ENCODE measurements around the gene FGF4.

The FGF4 gene

DNA sequence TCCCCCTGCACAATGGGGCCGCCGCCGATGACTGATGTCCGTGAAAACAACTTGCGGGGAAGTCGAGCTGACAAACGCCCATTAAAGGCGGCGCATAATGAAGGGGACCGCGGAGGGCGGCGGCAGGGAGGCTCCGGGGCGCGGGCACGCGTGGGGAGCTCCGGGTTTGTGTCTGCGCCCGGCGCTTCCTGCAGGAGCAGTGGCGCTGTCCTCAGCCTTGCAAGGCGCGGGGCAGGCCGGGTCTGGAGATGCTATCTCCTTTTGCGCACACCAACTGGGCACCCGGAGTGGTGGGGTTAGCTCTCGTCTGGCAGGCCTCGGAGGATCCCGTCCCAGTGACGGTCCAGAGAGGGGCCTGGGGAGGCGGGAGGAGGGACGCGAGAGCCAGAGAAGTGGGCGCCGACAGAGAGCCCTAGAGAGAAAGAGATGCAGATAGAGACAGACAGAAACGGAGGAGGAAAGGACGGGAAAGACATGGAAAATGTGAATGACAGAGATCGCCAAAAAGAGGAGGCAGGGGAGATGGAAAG lies 44.5 kb upstream of the FGF4 start:
- peak; percentile 44 for DNase-seq
- Mint-ChIP-seq H3K27ac (no peak overlapping the region), H3K9me3 (no peaks in the 10 kb centered on the region), H3K4me1 (peaks cover 24% of the 10 kb centered on the region), H3K36me3 (ENCODE audit: low read depth) (no peaks in the 10 kb centered on the region), H3K4me3 (peak overlapping the region; percentile 62), H3K27me3 (ENCODE audit: low read depth, poor library complexity) (peaks cover 66% of the 10 kb centered on the region)
- TF ChIP-seq, protein P1, sequence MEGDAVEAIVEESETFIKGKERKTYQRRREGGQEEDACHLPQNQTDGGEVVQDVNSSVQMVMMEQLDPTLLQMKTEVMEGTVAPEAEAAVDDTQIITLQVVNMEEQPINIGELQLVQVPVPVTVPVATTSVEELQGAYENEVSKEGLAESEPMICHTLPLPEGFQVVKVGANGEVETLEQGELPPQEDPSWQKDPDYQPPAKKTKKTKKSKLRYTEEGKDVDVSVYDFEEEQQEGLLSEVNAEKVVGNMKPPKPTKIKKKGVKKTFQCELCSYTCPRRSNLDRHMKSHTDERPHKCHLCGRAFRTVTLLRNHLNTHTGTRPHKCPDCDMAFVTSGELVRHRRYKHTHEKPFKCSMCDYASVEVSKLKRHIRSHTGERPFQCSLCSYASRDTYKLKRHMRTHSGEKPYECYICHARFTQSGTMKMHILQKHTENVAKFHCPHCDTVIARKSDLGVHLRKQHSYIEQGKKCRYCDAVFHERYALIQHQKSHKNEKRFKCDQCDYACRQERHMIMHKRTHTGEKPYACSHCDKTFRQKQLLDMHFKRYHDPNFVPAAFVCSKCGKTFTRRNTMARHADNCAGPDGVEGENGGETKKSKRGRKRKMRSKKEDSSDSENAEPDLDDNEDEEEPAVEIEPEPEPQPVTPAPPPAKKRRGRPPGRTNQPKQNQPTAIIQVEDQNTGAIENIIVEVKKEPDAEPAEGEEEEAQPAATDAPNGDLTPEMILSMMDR (IDR thresholded peaks at IDR 0.05), result no peak

DNA sequence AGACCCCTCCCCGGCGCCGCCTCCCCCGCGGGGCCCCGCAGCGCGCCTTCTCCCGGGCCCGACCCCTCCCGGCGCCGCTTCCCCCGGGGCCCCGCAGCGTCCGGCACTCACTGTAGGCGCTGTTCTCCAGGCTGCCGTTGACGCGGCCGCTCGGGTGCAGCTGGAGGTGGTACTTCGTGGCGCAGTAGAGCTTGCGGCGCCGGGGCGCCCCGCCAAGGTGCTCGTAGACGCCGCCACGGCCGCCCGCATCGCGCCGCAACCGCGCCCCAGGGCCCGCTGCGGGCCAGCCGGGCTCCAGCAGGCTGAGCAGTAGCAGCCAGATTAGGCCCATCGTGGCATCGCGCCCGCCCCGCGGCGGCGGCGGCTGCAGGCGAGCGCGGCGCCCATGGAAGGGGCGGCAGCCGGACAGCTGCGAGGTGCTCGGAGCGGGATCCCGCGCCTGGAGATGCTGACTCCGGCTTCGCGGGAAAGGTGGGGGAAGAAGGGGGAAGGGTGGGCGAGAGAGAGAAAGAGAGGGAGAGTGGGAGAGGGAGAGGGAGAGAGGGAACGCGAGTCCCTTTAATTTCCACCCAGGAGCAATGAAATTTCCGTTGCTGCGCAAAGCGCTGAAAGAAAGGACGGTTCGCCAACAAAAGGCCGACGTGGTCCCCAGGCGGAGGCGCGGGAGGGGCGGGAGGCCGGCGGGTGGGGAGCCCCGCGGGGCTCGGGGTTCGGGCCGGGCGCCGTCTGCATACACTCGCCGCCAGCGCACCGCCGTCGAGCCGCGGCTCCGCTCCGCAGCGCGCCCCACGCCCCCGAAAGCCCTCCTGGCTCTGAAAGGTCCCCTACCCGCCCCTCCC lies 43.7 kb upstream of the FGF4 start, which contains the start of gene FGF3:
TSS of gene FGF3 (minus strand) at position 814 of the 839 bp plus-strand sequence. CDS start at position 331, 483 bp downstream.
- Mint-ChIP-seq H3K4me3 (peak within 1 kb of the TSS; percentile 62), H3K27ac (no peak within 1 kb of the TSS), H3K36me3 (ENCODE audit: low read depth) (peaks cover 5% of the 10 kb centered on the region), H3K27me3 (ENCODE audit: low read depth, poor library complexity) (peaks cover 72% of the 10 kb centered on the region), H3K4me1 (peaks cover 19% of the 10 kb centered on the region), H3K9me3 (no peaks in the 10 kb centered on the region)
- DNase-seq, result peak; percentile 53
- TF ChIP-seq, protein P1 (IDR thresholded peaks at IDR 0.05), result no peak

DNA sequence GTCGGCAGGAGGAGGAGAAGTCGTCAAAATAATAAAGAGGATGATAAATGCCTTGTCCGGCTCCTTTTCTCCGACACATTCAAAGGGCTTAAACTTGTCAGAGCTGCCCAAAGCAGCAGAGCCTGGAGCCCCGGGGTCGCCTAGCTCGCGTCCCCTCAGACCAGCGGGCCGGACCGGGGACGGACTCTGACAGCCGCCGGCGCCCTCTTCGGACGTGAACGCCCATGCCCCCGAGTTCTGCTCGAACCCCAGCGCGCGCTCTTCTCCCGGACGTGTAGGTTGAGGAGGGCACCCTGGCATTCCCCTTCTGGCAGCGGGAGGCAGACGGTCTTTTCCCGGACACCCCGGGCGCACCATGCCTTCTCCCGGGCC lies 43.1 kb upstream of the FGF4 start:
- Mint-ChIP-seq H3K36me3 (ENCODE audit: low read depth) (peaks cover 5% of the 10 kb centered on the region), H3K27ac (no peak overlapping the region), H3K27me3 (ENCODE audit: low read depth, poor library complexity) (peaks cover 74% of the 10 kb centered on the region), H3K4me3 (no peak overlapping the region), H3K4me1 (peaks cover 17% of the 10 kb centered on the region), H3K9me3 (no peaks in the 10 kb centered on the region)
- DNase-seq, result peak; percentile 43
- TF ChIP-seq, protein P1 (IDR thresholded peaks at IDR 0.05), result no peak

DNA sequence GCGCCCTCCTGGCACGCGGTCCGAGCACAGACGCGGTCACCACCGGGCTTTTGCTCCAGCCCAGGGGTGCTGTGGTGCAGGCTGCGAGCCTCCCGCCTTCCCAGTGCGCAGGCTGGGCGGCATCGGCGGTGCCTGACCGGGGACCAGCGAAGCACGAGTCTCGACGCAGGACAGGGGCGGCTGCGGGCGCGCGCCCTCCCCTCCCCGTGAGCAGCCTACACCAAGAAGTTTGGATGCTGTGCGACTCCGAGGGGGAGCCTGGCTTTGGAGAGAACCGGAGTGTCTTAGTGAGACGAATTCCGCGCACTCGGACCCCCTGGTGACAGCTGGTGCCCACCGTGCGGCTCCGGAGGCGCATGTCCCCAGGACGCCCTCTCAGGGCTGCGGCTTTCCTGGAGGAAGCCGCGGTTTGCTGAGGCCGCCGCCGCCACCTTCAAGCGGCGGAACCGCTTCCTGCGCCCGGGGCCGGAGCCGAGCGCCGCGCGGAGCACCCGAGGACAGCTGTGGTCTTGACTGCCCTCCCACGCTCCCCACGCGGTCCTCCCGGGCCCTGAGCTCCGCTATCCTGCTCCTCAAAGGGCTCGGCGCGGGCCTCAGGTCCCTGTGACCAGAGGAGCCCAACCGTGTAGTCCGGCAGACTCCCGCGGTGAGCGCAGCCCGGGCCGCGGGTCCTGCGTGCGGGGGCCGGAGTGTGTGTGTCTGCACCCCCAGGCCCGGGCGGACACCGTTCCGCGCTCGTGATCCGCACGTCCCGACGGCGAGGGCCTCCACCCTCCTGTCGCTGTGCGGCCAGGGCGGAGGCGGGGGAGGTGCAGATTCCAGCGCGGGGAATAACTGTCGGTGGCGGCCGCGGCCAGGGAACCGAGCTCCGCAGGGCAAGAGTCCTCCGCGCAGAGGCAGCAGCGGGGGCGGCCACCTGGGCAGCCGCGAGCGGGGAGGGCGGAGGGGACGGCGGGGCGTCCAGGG lies 42.4 kb upstream of the FGF4 start:
- Mint-ChIP-seq H3K4me3 (no peak overlapping the region), H3K27me3 (ENCODE audit: low read depth, poor library complexity) (peaks cover 72% of the 10 kb centered on the region), H3K36me3 (ENCODE audit: low read depth) (peaks cover 5% of the 10 kb centered on the region), H3K9me3 (no peaks in the 10 kb centered on the region), H3K27ac (no peak overlapping the region), H3K4me1 (peaks cover 14% of the 10 kb centered on the region)
- TF ChIP-seq, protein P1 (IDR thresholded peaks at IDR 0.05), result no peak
- DNase-seq, result peak; percentile 77

DNA sequence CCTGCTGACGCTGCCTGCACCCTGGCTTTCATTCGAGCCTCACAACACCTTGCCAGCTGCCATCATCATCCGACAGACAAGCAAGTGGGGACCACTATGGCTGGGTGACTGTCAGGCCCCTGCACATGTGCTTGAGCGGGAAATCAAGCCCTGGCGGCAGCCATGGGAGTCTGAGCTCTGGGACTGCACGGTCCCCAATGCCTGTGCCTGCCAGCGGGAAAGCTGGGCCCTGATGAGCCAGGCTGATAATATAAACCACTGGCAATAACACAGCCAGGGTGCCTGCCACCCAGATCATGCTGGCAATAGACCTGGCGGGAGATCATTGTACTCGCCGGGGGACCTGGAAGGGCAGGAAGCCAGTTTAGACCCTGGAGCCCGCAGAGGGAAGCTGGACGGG lies 41.5 kb upstream of the FGF4 start:
- Mint-ChIP-seq H3K27ac (no peak overlapping the region), H3K4me3 (peak overlapping the region; percentile 28), H3K36me3 (ENCODE audit: low read depth) (peaks cover 5% of the 10 kb centered on the region), H3K9me3 (no peaks in the 10 kb centered on the region), H3K27me3 (ENCODE audit: low read depth, poor library complexity) (peaks cover 66% of the 10 kb centered on the region), H3K4me1 (peaks cover 19% of the 10 kb centered on the region)
- DNase-seq, result no peak
- TF ChIP-seq, protein P1 (IDR thresholded peaks at IDR 0.05), result no peak

All from nephron progenitor cell (in vitro differentiated cells).